GM21825 (cell line): ENCODE data around the gene SIAH3.
"Not testable (repeated sequence)": the region's sequence is repeated elsewhere in the genome, so short reads cannot be mapped to it uniquely, and the experiment has no call there.

Experiments used
- ATAC-seq: cut with Tn5 transposase; IDR thresholded peaks from one replicate; pipeline ENCODE4 v1.9.1; 2021; ENCODE audit warnings: mild to moderate bottlenecking, moderate library complexity; ENCODE audit not compliant: unreplicated experiment

SIAH3 gene, protein sequence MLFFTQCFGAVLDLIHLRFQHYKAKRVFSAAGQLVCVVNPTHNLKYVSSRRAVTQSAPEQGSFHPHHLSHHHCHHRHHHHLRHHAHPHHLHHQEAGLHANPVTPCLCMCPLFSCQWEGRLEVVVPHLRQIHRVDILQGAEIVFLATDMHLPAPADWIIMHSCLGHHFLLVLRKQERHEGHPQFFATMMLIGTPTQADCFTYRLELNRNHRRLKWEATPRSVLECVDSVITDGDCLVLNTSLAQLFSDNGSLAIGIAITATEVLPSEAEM

DNA sequence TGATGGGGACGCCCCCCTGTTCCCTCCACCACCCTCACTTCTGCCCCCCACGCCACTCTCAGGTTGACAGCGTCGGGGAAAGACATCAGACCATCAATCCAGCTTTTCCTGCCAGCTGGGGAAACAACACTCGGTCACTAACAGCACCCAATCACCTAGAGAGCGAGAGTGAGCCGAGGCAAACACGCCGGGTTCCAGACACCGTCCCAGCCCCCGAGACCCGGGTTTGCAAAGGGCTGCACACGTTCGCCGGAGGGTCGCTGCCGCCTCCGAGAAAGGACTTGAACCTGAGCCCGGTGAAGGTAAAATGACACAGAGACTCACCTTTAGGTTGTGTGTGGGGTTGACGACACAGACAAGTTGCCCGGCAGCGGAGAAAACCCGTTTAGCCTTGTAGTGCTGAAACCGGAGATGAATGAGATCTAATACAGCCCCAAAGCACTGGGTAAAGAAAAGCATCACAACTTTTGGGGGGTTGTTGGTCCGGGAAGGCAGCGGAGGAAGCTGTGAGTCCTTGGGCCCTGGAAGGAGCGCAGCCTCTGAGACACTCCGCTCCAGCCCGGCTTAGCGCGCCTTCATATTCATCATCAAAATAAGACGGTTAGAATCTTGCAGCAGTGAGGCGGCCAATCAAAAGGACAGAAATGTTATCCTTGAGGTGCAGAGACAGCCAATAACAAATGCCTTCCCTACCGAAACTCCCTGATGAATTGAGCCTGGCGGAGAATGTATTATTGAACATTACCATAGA lies at the start of gene SIAH3:
Gene SIAH3, minus strand, starts transcription at position 583 of the 751 bp plus-strand sequence. Its CDS starts 124 bp downstream, at position 459.
- ATAC-seq, result no peak

DNA sequence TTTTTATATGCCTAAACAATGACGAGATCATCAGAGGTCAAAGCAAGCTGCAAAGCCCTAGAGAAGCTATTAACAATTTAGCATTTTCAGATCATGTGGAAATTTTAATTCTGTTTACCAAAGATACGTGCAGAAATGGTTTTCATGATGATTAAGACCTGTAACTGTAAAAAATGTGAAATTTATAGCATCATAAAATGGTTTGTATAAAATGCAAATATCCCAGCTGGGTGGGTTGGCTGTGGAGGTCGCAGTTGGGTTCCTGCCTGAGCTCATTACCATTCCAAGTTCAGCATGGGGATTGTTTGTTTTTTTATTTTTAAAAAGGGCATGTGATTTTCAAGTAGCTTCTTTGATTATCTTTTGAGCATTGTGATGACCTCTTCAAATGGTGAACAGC lies 47.9 kb upstream of the SIAH3 start:
- ATAC-seq, result no peak

DNA sequence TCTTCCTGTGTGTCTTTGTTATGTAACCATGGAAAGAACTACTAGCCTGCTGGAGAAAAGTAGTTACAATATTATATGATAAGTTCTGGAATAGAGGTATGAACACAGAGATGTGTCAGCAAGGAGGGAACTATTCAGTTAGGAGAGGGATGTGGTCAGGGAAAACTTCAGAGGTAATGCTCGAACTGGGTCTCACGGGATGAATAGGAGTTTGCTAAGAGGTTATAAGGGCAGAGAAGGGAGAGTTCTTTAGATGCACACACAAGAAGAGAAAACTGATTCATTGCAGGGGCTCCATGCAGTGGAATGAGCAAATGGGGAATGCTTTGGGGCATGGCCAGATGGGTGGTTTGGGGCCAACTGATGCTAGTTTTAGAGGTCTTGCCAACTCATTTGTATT lies 46.0 kb upstream of the SIAH3 start:
- no peak for ATAC-seq

DNA sequence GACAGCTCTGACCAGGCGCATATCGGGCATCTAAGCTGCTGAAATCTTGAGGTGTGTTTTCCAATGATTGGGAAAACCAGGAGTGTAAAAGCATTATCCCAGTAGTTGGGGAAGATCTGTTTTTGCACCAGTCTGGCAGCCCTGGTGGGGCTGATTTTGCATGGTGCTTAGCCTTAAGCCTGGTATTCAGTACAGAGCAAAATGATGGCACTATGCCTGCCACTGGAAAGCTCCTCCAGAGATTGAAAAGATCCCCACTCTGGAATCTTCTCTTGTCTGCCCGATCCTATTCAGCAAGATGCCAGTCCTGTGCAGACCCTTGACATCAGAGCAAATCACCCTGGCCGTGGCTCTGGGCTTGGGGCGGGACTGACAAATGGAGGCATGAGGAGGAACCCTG lies 44.7 kb upstream of the SIAH3 start:
- no peak for ATAC-seq

DNA sequence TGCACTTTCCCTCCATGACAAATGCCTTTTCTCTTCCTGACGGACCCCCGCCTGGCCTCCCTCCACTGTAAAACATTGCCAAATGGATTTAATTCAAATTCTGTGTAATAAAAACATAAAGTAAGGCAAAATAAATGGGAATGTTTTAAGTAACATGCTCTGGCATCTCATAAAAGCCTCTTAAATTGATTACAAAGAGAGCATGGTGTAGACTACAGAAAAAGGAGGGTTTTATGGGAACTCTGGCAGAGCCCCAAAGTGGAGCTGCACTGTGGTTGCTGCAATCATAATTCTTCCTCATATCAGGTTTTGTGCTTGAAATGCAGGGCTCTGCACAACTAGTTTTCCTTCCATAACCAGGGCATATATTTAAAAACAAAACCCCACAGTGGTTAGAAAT lies 44.3 kb upstream of the SIAH3 start:
- ATAC-seq, result no peak

DNA sequence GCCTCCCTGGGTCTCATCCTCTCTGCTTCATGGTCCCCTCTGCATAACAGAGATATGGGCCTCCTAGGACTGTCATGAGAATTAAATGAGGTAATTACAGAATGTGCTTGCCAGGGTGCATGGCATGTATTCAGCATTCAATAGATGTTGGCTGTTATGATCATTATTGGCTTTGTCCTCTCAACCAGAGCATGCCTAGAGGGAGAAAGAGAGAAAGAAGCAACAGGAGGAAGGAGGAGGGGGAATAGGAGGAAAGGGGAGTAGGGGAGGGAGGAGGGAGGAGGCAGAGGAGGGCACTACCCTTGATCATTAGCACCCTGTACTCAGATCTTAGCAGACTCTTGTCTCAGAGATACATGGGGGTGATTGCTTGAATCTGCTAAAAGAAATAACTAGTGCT lies 41.0 kb upstream of the SIAH3 start:
- no peak for ATAC-seq

DNA sequence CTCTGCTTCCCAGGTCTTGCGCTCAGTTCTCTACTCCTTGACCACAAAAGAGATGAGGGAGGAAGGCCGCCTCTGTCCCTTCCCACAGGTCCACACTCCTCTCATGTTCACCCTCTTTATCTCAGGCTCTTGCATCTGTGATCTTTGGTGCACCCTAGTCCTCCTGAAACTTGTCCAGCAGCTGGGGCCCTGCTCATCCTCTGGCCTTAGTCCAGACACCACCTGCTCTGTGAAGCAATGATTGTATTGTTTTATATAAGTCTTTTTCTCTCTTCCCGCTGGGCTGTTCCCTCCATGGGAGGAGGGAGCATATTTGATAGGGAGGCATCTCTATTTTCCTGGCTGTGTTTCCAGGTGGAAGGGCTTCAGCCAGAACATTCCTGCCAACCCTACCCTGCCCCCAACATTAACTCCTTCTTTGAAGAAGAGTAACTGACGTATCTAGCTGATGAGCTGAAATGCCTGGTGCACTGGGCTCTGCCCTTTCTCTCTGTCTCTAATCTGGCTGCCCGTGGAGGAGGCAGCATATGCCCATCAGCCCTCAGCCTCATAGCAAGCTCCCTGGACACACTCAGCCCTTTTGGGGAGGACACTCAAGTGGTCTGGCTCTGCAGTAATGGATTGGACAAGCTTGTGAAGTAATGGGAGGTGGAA lies 38.2 kb upstream of the SIAH3 start:
- no peak for ATAC-seq

DNA sequence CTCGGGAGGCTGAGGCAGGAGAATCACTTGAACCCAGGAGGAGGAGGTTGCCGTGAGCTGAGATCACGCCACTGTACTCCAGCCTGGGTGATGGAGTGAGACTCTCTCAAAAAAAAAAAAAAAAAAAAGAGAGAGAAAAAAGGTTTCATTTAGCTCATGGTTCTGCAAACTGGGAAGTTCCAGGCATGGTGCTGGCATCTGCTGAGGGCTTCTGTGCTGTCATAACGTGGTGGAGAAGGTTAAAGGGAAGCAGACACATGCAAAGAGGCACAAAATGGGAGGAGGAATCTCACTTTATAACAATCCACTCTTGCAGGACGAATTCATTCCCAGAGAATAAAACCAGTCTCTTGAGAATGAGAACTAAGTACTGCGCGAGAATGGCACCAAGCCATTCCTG lies 34.9 kb upstream of the SIAH3 start:
- no peak for ATAC-seq

DNA sequence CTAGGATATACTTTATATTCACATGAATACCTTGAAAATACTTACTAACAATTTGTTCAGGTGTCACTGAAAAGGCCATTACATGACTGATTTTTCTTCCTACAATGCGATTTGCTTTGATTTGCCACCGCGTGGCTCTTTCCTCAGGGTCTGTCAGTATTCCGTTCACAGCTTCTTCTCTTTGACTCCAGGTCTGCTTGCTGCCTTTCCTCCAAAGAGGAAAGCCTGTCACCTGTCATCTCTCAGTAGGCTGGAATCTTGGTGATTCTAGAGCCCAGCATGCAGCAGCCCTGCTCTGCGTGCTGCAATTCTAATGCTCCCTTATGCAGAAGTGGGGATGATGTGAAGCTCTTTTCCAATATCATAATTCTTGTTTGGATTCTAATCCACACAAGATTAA lies 33.6 kb upstream of the SIAH3 start:
- ATAC-seq, result no peak

DNA sequence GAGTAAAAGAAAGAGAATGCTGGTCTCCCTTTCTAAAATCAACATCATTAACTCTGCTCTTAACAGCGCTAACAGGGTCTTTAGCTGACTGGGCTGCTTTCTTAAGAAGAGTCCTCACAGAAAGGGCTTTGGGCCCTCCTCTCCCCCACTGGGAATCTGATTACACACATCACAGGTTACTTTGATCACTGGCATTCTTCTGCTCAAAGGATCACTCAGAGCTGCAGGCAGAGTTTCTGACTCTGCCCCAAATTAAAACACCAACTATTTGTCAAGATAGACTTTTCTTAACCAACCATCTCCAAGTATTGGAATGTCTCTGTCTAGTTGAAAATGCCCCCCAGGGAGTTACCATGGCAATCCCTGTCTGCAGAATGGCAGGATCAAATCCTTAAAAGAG lies 31.1 kb upstream of the SIAH3 start:
- no peak for ATAC-seq

DNA sequence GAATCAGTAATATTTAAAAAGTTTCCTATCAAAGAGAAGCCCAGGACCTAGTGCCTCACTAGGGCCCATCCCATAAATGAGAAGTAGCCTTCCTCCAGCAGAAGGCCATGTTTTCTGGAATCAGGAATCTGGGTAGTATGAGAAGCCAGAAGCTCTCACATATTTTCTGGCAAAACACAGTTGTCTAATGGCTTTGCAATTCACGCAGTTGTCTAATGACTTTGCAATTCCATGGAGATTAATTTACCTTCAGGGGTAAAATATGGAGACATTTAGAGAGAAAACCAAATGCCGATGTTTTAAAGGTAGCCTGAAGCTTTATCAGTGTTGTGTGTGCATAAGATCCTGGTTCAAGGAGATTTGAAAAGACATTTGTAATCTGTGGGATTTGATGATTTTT lies 29.8 kb upstream of the SIAH3 start:
- ATAC-seq, result no peak

DNA sequence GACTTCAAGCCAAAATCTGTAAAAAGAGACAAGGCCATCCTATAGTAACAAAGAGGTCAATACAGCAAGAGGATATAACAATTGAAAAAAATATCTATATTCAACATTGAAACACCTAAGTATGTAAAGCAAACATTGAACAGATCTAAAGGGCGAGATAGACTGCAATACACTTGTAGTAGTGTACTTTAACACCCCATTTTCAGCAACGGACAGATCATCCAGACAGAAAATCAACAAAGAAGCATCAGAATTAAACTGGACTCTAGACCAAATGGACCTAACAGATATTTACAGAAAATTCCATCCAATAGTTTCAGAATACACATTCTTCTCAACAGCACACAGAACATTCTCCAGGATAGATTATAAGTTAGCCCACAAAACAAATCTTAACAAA lies 28.7 kb upstream of the SIAH3 start:
- no peak for ATAC-seq

DNA sequence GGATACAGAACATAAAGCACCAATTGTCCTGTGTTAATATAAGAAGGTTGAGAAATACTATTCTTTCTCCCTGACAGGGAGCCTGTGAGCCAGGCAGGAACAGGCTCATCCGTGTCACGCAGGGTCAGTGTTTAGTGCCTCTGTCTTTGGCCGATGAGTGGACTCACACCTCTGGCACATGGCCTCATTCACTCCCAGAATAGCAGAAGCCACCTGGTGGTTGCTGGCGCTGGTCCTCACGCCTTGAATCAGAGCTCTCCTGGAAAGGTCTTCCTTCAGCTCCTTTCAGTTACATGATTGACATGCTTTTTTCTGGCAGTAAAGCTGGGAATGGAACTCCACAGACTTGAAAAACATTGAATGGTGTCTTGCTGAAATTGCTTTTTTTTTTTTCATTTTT lies 28.1 kb upstream of the SIAH3 start:
- ATAC-seq, result no peak

DNA sequence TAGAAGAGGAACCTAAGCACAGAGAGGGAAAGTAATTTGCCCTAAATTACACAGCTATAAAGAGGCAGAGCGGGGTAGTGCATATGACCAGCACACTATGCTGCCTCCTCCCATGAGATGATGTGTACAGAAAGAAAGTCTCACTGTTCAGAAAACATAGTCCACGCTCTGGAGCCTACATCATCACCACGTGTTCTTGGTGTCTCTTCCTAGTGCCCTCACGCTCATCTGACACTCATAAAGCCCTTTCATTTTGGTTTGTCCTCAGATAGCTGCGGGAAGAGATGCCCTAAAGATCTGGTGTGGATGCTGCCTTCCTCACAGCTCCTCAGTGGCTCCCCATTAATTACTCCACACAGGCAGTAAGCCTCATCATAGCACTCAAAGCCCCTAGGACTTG lies 27.4 kb upstream of the SIAH3 start:
- no peak for ATAC-seq

DNA sequence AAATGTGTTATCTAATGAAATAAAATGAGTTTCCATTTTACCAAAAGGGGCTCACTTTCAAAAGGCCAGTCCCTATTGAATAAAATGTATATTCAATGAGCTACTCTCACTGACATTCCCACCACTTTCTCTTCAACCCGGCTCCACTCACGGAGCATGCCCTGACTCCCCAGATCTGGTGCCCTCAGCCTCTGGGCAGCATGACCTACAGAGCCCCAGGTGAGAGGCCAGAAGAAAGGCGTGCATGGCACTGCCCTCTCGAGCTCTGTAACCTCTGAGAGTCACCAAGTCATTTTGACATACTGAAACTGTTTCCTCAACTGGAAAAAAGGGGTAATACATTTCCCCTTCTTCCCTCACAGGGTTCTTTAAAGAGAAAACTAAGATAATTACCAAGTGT lies 25.2 kb upstream of the SIAH3 start:
- no peak for ATAC-seq

DNA sequence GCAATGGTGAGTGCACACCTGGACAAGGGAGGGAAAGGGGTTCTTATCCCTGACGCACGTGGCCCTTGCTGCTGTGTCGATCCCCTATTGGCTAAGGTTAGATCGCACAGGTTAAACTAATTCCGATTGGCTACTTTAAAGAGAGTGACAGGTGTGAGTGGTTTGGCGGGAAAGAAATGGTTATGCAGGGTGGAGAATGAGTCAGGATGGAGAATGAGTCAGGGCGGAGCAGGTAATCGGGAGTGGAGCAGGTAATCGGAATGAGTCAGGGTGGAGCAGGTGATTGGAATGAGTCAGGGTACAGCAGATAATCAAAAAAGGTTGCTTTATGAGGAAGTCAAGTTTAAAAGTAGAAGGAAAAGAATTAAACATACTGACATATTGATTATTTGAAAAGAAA lies 24.4 kb upstream of the SIAH3 start:
- no peak for ATAC-seq

DNA sequence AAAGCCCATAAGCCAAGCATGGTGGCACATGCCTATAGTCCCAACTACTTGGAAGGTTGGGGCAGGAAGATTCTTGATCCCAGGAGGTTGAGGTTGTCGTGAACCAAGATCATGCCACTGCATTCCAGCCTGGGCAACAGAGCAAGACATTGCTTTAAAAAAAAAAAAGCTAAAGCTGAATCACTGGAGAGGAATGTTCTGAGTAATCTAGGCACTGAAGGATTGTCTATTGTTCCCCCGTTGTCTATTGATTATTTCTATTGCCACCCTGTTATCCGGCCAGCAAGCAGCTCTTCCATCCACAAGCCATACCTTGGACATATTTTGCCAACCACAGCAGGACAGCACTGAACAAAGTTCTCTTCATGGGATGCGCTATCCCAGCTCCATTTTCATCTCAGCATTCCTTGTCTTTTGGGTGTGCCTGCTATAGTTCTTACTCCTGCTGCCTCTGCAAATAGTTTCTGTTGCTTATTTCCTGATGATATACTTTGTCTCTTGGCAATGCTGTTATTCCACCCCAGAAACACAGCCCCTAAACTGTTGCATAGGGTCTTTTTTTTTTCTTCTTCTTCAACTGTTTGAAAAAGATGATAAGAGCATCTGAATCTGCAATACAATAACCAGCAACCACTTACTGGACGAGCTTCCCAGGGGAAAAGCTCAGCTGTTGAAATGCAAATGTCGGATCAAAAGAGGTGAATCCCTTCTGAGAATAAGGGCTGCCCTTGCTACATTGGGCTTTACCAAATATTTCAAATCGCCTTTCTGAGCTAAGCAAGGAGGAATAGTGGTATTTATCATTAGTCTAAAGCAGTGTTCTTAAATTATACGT lies 22.2 kb upstream of the SIAH3 start:
- no peak for ATAC-seq

DNA sequence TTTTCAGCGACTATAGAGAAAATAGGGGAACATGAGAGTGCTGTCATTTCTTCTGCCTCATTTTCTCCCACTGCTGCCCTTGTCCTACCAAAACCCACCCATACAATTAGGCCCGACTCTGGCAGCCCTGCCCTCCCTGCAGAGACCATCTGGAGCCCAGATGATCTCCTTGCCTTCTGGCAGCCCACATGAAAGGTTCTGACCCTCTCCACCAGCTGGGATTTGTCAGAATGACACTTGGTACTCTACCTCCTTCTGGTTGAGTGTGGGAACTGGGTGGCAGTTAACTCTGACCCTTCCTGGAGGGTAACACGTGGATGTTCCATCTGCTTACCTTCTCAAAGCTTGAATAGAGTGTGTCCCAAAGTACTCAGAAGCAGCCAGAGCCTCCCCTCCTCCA lies 21.0 kb upstream of the SIAH3 start:
- ATAC-seq, result no peak

DNA sequence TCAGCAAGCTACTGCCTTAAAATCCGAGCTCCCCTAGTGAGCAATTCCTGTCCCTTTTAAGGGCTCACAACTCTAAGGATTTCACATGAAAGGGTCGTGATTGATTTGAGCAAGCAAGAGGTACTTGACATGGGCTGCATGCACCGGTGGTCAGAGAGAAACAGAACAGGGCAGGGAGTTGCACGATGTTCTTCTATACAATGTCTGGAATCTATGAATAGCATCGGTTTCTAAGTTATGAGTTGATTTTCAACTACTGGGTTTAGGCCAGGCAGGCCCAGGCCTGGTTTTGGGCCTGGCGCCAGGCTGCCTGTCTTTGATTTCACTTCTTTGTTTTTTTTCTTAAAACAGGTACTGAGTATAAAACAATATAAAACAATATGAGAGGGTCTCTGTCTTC lies 19.6 kb upstream of the SIAH3 start:
- ATAC-seq, result not testable (repeated sequence)

DNA sequence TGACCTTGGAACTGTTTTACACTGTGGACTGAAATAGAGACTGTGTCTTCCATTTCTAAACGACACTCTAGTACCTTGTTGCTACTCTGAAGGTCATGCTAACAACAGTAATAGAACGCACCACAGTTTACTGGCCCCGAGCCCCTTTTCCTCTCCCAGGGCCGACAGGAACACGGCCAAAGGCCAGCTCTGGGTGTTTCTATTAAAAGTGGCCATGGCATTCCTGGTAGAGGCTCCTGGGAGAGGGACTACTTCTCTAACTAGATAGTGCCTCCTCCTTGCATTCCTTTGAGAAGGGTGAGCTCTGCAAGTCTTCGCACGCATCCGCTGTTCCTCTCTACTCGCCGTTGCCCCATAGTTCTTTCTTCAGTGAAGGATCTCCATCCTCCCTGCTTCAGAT lies 18.7 kb upstream of the SIAH3 start:
- no peak for ATAC-seq

DNA sequence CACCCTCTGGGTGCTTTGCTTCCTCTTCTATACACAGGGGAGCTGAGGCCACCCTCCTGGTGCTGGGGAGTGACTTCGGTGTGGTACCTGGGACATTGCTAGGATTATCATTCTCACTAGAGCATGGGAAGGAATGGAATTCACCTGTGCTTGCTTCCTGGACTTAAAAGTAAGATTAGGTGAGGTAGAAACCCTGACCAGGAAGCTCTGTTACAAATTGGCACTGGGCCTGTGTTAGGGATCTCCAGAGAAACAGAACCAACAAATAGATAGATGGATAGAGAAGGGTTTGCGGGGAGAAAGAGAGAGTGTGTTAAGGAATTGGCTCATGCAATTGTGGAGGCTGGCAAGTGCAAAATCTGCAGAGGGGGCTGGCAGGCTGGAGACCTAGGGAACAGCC lies 13.9 kb upstream of the SIAH3 start:
- ATAC-seq, result no peak
